ENCODE measurements around the gene PRRT1B.
"Not testable (repeated sequence)": the region's sequence is repeated elsewhere in the genome, so short reads cannot be mapped to it uniquely, and the experiment has no call there.

Gene PRRT1B

DNA sequence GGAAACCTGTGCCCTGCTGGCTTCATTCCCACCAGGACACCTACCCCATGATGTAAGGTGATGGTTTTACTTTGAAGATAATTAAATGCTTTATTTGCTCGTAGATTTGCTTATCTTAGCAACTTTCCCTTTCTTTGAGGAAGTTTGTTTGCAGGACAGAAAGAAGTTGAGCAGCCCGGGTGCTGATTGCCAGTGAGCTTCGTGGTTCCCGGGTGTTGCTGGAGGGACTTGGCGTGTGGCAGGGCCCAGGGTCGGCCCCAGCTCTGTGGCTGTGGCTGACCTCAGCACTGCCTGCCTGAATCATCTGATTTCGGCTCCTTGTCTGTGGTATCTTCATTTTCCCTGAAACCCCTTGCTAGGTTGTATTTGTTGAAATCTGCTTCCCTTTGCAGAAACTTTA is 33.9 kb upstream of the PRRT1B start:
- H3K36me3 ChIP-seq (replicated peaks; ENCODE audit: insufficient read depth, low read length), result peaks cover 3% of the 10 kb centered on the region

GRCh38 chr9:131511880-131512279 is 33.4 kb upstream of the PRRT1B start:
- DNase-seq, result no peak
- Histone ChIP-seq H3K79me2 (ENCODE audit: low read length) (peaks cover 6% of the 10 kb centered on the region; the same call in 1 of the 2 replicates), H3K4me1 (ENCODE audit: low read length) (no peaks in the 10 kb centered on the region), H3K4me2 (ENCODE audit: low read depth, low read length) (no peak overlapping the region), H4K20me1 (ENCODE audit: insufficient read depth, low read length) (no peaks in the 10 kb centered on the region), H3F3A (ENCODE audit: insufficient read depth, low read length) (no peaks in the 10 kb centered on the region), H3K9ac (ENCODE audit: low read length) (no peak overlapping the region), H3K27ac (ENCODE audit: low read length) (no peak overlapping the region), H3K9me3 (replicated peaks; ENCODE audit: insufficient read depth, low read length) (no peaks in the 10 kb centered on the region), H3K9me2 (replicated peaks; ENCODE audit: insufficient read depth, low read length) (no peaks in the 10 kb centered on the region), H3K4me3 (ENCODE audit: low read length) (no peak overlapping the region), H3K36me3 (replicated peaks; ENCODE audit: insufficient read depth, low read length) (peaks cover 3% of the 10 kb centered on the region), H2AFZ (ENCODE audit: low read length) (no peak overlapping the region), H3K27me3 (replicated peaks; ENCODE audit: insufficient read depth, low read length) (no peaks in the 10 kb centered on the region)
- TF ChIP-seq EZH2 (optimal IDR thresholded peaks at IDR 0.05; ENCODE audit: low read depth, low read length) (no peak), EZH2phosphoT487 (IDR thresholded peaks at IDR 0.05; ENCODE audit: low read length) (no peak)
- TF ChIP-seq, protein P1, sequence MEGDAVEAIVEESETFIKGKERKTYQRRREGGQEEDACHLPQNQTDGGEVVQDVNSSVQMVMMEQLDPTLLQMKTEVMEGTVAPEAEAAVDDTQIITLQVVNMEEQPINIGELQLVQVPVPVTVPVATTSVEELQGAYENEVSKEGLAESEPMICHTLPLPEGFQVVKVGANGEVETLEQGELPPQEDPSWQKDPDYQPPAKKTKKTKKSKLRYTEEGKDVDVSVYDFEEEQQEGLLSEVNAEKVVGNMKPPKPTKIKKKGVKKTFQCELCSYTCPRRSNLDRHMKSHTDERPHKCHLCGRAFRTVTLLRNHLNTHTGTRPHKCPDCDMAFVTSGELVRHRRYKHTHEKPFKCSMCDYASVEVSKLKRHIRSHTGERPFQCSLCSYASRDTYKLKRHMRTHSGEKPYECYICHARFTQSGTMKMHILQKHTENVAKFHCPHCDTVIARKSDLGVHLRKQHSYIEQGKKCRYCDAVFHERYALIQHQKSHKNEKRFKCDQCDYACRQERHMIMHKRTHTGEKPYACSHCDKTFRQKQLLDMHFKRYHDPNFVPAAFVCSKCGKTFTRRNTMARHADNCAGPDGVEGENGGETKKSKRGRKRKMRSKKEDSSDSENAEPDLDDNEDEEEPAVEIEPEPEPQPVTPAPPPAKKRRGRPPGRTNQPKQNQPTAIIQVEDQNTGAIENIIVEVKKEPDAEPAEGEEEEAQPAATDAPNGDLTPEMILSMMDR (IDR thresholded peaks at IDR 0.05; ENCODE audit: low read length), result no peak

More for the DNA sequence above, 33.9 kb upstream of the PRRT1B start:
- H3K4me3 ChIP-seq (ENCODE audit: low read length), result no peak overlapping the region
- H3K79me2 ChIP-seq (ENCODE audit: low read length), result peaks cover 7% of the 10 kb centered on the region; the same call in 1 of the 2 replicates
- H3F3A ChIP-seq (ENCODE audit: insufficient read depth, low read length), result no peaks in the 10 kb centered on the region
- no peak for DNase-seq
- H3K27me3 ChIP-seq (replicated peaks; ENCODE audit: insufficient read depth, low read length), result no peaks in the 10 kb centered on the region
- no peaks in the 10 kb centered on the region for H4K20me1 ChIP-seq (ENCODE audit: insufficient read depth, low read length)
- H3K27ac ChIP-seq (ENCODE audit: low read length), result no peak overlapping the region
- no peaks in the 10 kb centered on the region for H3K9me3 ChIP-seq (replicated peaks; ENCODE audit: insufficient read depth, low read length)
- H3K4me2 ChIP-seq (ENCODE audit: low read depth, low read length), result no peak overlapping the region
- no peak overlapping the region for H2AFZ ChIP-seq (ENCODE audit: low read length)
- no peaks in the 10 kb centered on the region for H3K4me1 ChIP-seq (ENCODE audit: low read length)
- no peaks in the 10 kb centered on the region for H3K9me2 ChIP-seq (replicated peaks; ENCODE audit: insufficient read depth, low read length)
- TF ChIP-seq EZH2phosphoT487 (IDR thresholded peaks at IDR 0.05; ENCODE audit: low read length) (no peak), EZH2 (optimal IDR thresholded peaks at IDR 0.05; ENCODE audit: low read depth, low read length) (no peak)
- TF ChIP-seq, protein P1 (IDR thresholded peaks at IDR 0.05; ENCODE audit: low read length), result no peak
- no peak overlapping the region for H3K9ac ChIP-seq (ENCODE audit: low read length)

GRCh38 chr9:131513177-131513576 is 32.1 kb upstream of the PRRT1B start:
- Histone ChIP-seq H3K36me3 (replicated peaks; ENCODE audit: insufficient read depth, low read length) (peaks cover 3% of the 10 kb centered on the region), H3K9me3 (replicated peaks; ENCODE audit: insufficient read depth, low read length) (no peaks in the 10 kb centered on the region), H4K20me1 (ENCODE audit: insufficient read depth, low read length) (no peaks in the 10 kb centered on the region), H3K9ac (ENCODE audit: low read length) (no peak overlapping the region), H3K27me3 (replicated peaks; ENCODE audit: insufficient read depth, low read length) (no peaks in the 10 kb centered on the region), H3K27ac (ENCODE audit: low read length) (no peak overlapping the region), H3K79me2 (ENCODE audit: low read length) (no peaks in the 10 kb centered on the region), H3K4me1 (ENCODE audit: low read length) (no peaks in the 10 kb centered on the region), H3F3A (ENCODE audit: insufficient read depth, low read length) (no peaks in the 10 kb centered on the region), H3K9me2 (replicated peaks; ENCODE audit: insufficient read depth, low read length) (no peaks in the 10 kb centered on the region), H3K4me2 (ENCODE audit: low read depth, low read length) (no peak overlapping the region), H2AFZ (ENCODE audit: low read length) (no peak overlapping the region), H3K4me3 (ENCODE audit: low read length) (no peak overlapping the region)
- no peak for TF ChIP-seq EZH2 (optimal IDR thresholded peaks at IDR 0.05; ENCODE audit: low read depth, low read length)
- DNase-seq, result no peak

DNA sequence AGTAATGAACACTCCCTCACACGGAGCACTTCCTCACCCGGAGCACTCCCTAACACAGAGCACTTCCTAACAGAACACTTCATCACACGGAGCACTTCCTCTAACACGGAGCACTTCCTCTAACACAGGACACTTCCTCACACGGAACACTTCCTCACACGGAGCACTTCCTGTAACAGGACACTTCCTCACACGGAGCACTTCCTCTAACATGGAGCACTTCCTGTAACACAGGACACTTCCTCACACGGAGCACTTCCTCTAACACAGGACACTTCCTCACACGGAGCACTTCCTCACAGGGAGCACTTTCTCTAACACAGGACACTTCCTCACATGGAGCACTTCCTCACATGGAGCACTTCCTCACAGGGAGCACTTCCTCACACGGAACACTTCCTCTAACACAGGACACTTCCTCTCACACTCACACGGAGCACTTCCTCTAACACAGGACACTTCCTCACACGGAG is 29.7 kb upstream of the PRRT1B start:
- H3K36me3 ChIP-seq (replicated peaks; ENCODE audit: insufficient read depth, low read length), result peaks cover 10% of the 10 kb centered on the region
- H3K9me2 ChIP-seq (replicated peaks; ENCODE audit: insufficient read depth, low read length); H3K9me3 ChIP-seq (replicated peaks; ENCODE audit: insufficient read depth, low read length); H3K27ac ChIP-seq (ENCODE audit: low read length); H3K4me3 ChIP-seq (ENCODE audit: low read length); H3K79me2 ChIP-seq (ENCODE audit: low read length); H3K27me3 ChIP-seq (replicated peaks; ENCODE audit: insufficient read depth, low read length); H3F3A ChIP-seq (ENCODE audit: insufficient read depth, low read length); H4K20me1 ChIP-seq (ENCODE audit: insufficient read depth, low read length); H3K4me1 ChIP-seq (ENCODE audit: low read length); H3K4me2 ChIP-seq (ENCODE audit: low read depth, low read length); DNase-seq; H2AFZ ChIP-seq (ENCODE audit: low read length); H3K9ac ChIP-seq (ENCODE audit: low read length): not testable (repeated sequence)
